HepG2 (cell line): ENCODE results near the gene GAL3ST1. TPM values are rescaled to one million over a fixed set of nuclear protein-coding genes. Genes with fewer than 3 reads are reported as not detected.
A peak's percentile ranks its signal among the peaks of the same experiment; 100 is the strongest.

Experiments
- ATAC-seq: fragments of 200-7000 bp; cut with Tn5 transposase; 3 replicates; pipeline ENCODE4 v1.9.1; 2020; ENCODE audit warnings: mild to moderate bottlenecking, moderate library complexity
- BruUV-seq: library from RNA; stranded (reverse); fragments of 400-500 nt; replicated peaks from 2 replicates; lab custom pipeline; 2021; lab: Mats Ljungman, UMichigan
- CTCF ChIA-PET: fragments of 300-600 bp; formaldehyde crosslinking; extraction: SDS; loops from one replicate; lab custom pipeline; 2021; ENCODE audit warnings: low total read pairs, inconsistent platforms, low intra/inter-chr PET ratio; lab: Yijun Ruan, JAX
- POLR2A ChIA-PET: fragments of 350-600 bp; sonication (Branson Sonifier 250); formaldehyde crosslinking; loops from one replicate; lab custom pipeline; 2020; ENCODE audit warnings: antibody characterized with exemption, inconsistent platforms; lab: Yijun Ruan, JAX
- DNase-seq: peaks from one replicate; pipeline ENCODE4 v3.0.0-alpha.2; 2015; ENCODE audit warnings: low spot score
- FAIRE-seq: peaks from 3 replicates; lab custom pipeline; 2011; peaks lifted over from hg19 to GRCh38; lab: Jason Lieb, UNC
- H2AFZ ChIP-seq: one replicate; pipeline ENCODE4 v1.6.1; 2011; ENCODE audit warnings: low read length, inconsistent platforms
- H3K27ac ChIP-seq: fragments of 300-600 bp; 3 replicates; pipeline ENCODE4 v1.8.0; 2011; ENCODE audit warnings: mixed run types, mild to moderate bottlenecking, mixed read lengths, low read length, inconsistent platforms; ENCODE audit not compliant: insufficient read depth; ENCODE audit errors: extremely low read length
- H3K27me3 ChIP-seq, 2 experiments: fragments of 200-600 bp in 1 of 2; 2 replicates in 1 of 2; 3 replicates in 1 of 2; pipeline versions ENCODE4 v1.6.0 to v1.8.0; 2011; ENCODE audit warnings: low read length in 2 of 2, mild to moderate bottlenecking in 2 of 2, moderate library complexity in 2 of 2, inconsistent platforms in 1 of 2; ENCODE audit not compliant: insufficient read depth in 2 of 2, control insufficient read depth in 1 of 2
- H3K36me3 ChIP-seq, 2 experiments: fragments of 200-600 bp in 1 of 2; replicated peaks in 1 of 2; 2 replicates in 1 of 2; 3 replicates in 1 of 2; pipeline versions ENCODE4 v1.5.1 to v1.8.0; 2011; ENCODE audit warnings: low read length in 2 of 2, inconsistent platforms in 1 of 2; ENCODE audit not compliant: insufficient read depth in 2 of 2, control insufficient read depth in 1 of 2
- H3K4me1 ChIP-seq: 2 replicates; pipeline ENCODE4 v1.5.1; 2012; ENCODE audit warnings: low read length, inconsistent platforms; ENCODE audit not compliant: insufficient read depth
- H3K4me2 ChIP-seq: 2 replicates; pipeline ENCODE4 v1.6.0; 2011; ENCODE audit warnings: low read depth, low read length, inconsistent platforms
- H3K4me3 ChIP-seq, 3 experiments: fragments of 200-600 bp in 1 of 3; sonication (generic), shearing (Covaris generic) in 1 of 3; replicated peaks in 1 of 3; 2 replicates each; pipeline ENCODE4 v1.5.1; 2011 to 2016; ENCODE audit warnings: low read length in 3 of 3, inconsistent platforms in 2 of 3, low read depth in 2 of 3, mild to moderate bottlenecking in 2 of 3, control low read depth in 1 of 3, mixed read lengths in 1 of 3; ENCODE audit not compliant: insufficient read depth in 1 of 3
- H3K79me2 ChIP-seq: one replicate; pipeline ENCODE4 v1.6.1; 2011; ENCODE audit warnings: low read length, inconsistent platforms; ENCODE audit not compliant: insufficient read depth
- H3K9ac ChIP-seq: 2 replicates; pipeline ENCODE4 v1.6.0; 2011; ENCODE audit warnings: mild to moderate bottlenecking, low read depth, low read length, inconsistent platforms; ENCODE audit not compliant: insufficient read depth
- H3K9me3 ChIP-seq: 2 replicates; pipeline ENCODE4 v1.5.1; 2012; ENCODE audit warnings: mild to moderate bottlenecking, low read length
- H4K20me1 ChIP-seq: 2 replicates; pipeline ENCODE4 v1.6.0; 2011; ENCODE audit warnings: inconsistent platforms, mild to moderate bottlenecking, low read length, moderate library complexity; ENCODE audit not compliant: insufficient read depth
- ARNTL ChIP-seq: sonication (generic); formaldehyde crosslinking; IDR thresholded peaks from 2 replicates; pipeline ENCODE4 v1.4.0; 2020; ENCODE audit warnings: mild to moderate bottlenecking, missing genetic modification reagents
- ETV5 ChIP-seq: IDR thresholded peaks from 2 replicates; pipeline ENCODE4 v1.6.1; 2018; ENCODE audit warnings: missing biosample characterization, missing genetic modification reagents, inconsistent platforms, borderline replicate concordance
- GABPA ChIP-seq, 2 experiments: IDR thresholded peaks; 2 replicates each; pipeline ENCODE4 v1.6.1; 2011 to 2016; ENCODE audit warnings: low read depth in 2 of 2, low read length in 1 of 2, missing biosample characterization in 1 of 2, missing genetic modification characterization in 1 of 2
- MXD4 ChIP-seq: IDR thresholded peaks from 2 replicates; pipeline ENCODE4 v1.6.1; 2016; ENCODE audit warnings: mild to moderate bottlenecking, missing biosample characterization, missing genetic modification reagents
- WIZ ChIP-seq: sonication (generic); formaldehyde crosslinking; IDR thresholded peaks from 2 replicates; pipeline ENCODE4 v1.5.1; 2020; ENCODE audit warnings: mild to moderate bottlenecking, missing genetic modification reagents
- ZNF142 ChIP-seq: sonication (generic); formaldehyde crosslinking; IDR thresholded peaks from 2 replicates; pipeline ENCODE4 v1.4.0; 2020; ENCODE audit warnings: missing genetic modification reagents
- ZNF18 ChIP-seq: sonication (generic); formaldehyde crosslinking; IDR thresholded peaks from 2 replicates; pipeline ENCODE4 v1.8.0; 2022; ENCODE audit warnings: mild to moderate bottlenecking, missing genetic modification reagents; ENCODE audit not compliant: insufficient replicate concordance
- ZNF563 ChIP-seq: sonication (generic); formaldehyde crosslinking; IDR thresholded peaks from 2 replicates; pipeline ENCODE4 v1.8.0; 2022; ENCODE audit warnings: mild to moderate bottlenecking, moderate library complexity, missing genetic modification reagents
- ZNF674 ChIP-seq: sonication (generic); formaldehyde crosslinking; IDR thresholded peaks from 2 replicates; pipeline ENCODE4 v1.5.0; 2020; ENCODE audit warnings: low read depth, mild to moderate bottlenecking, missing genetic modification reagents
- ZNF720 ChIP-seq: sonication (generic); formaldehyde crosslinking; IDR thresholded peaks from 2 replicates; pipeline ENCODE4 v1.4.0; 2020; ENCODE audit warnings: missing genetic modification reagents
- WGBS: methylation state at CpG from one replicate; pipeline ENCODE4 v1.1.6; 2017; ENCODE audit warnings: low lambda C conversion rate; 5-methylcytosine and 5-hydroxymethylcytosine counted together
- in situ Hi-C: cut with HindIII; loops from 2 replicates; pipeline ENCODE4 v1.10.0; 2017; ENCODE audit warnings: low pct_unique_long_range_greater_than_20kb; ENCODE audit not compliant: extremely low pct_ligation_motif_present
- intact Hi-C: fragments of 100-400 bp; cut with micrococcal nuclease; formaldehyde crosslinking; loops from one replicate; pipeline ENCODE4 v1.10.0; 2022; ENCODE audit not compliant: unreplicated experiment
- polyA plus RNA-seq, 8 experiments: library from polyadenylated mRNA; depleted of rRNA in 3 of 8; stranded (reverse) in 7 of 8; unstranded in 1 of 8; fragments of >200 nt; fragmentation: Illumina TruSeq in 4 of 8; extraction: Trizol in 4 of 8; gene quantifications; 2 replicates each; pipeline versions ENCODE4 v1.2.1 to v1.2.3, GENCODE V29; 2011 to 2016; ENCODE audit warnings: low read depth in 4 of 8, missing spikeins in 1 of 8, mixed read lengths in 1 of 8; ENCODE audit not compliant: insufficient read depth in 1 of 8
- total RNA-seq, 5 experiments: library from RNA; depleted of rRNA; stranded (reverse); fragments of >200 nt; fragmentation: Illumina TruSeq; extraction: Trizol; gene quantifications; 2 replicates each; pipeline ENCODE4 v1.2.3, GENCODE V29; 2016; ENCODE audit warnings: low read depth in 1 of 5

The GAL3ST1 gene
- total and polyA plus RNA-seq, 2 of the 13 experiments (the other 11 are each of a cell fraction or from before 2014, with no cell fraction given): 4.4 to 14.7 TPM

- TF ChIP-seq ZNF720 (CRISPR knock-in tag): no peak
Observed at GRCh38 chr22:30614879-30615278, 40.4 kb upstream of the GAL3ST1 start (continued).

- DNase-seq (no peak), ATAC-seq (no peak), FAIRE-seq (no peak)
- BruUV-seq: no TSS peak
- Histone ChIP-seq H3K4me2 (no peak overlapping the region), H3K79me2 (no peaks in the 10 kb centered on the region), H2AFZ (no peak overlapping the region), H3K27ac (no peak overlapping the region), H3K4me3 (no peak overlapping the region), H3K9ac (no peak overlapping the region), H3K36me3 (no peaks in the 10 kb centered on the region), H3K4me1 (peaks cover 22% of the 10 kb centered on the region), H3K9me3 (no peaks in the 10 kb centered on the region), H3K27me3 (no peaks in the 10 kb centered on the region; a peak in 2 of 5 replicates), H4K20me1 (no peaks in the 10 kb centered on the region)
- WGBS: 48% methylated on average over 3 of the region's 7 CpGs
- CTCF ChIA-PET: no interaction called here
- in situ Hi-C loops: no loop called here
- TF ChIP-seq ZNF674 (CRISPR knock-in tag) (no peak), GABPA (IDR thresholded peaks at IDR 0.05; ENCODE audit: low read depth, low read length) (no peak), GABPA (CRISPR knock-in tag; IDR thresholded peaks at IDR 0.05; ENCODE audit: low read depth) (no peak), ZNF563 (CRISPR knock-in tag) (no peak), WIZ (CRISPR knock-in tag) (no peak)
- intact Hi-C loops: no loop called here
- POLR2A ChIA-PET: no interaction called here
Observed at GRCh38 chr22:30614268-30614667, 39.8 kb upstream of the GAL3ST1 start.

- ATAC-seq: peak; percentile 41; the same call in 1 of the 3 replicates
- Histone ChIP-seq H4K20me1 (no peaks in the 10 kb centered on the region), H3K4me1 (peaks cover 29% of the 10 kb centered on the region), H2AFZ (no peak overlapping the region), H3K9ac (no peak overlapping the region), H3K4me2 (no peak overlapping the region), H3K4me3 (no peak overlapping the region), H3K9me3 (no peaks in the 10 kb centered on the region), H3K27me3 (peaks cover 0 to 6% of the 10 kb centered on the region in 2 experiments; a peak in 3 of 5 replicates), H3K79me2 (no peaks in the 10 kb centered on the region), H3K27ac (no peak overlapping the region), H3K36me3 (no peaks in the 10 kb centered on the region)
- no peak for DNase-seq
- POLR2A ChIA-PET: no interaction called here
- 74% methylated on average over 8 of the region's 8 CpGs for WGBS
- intact Hi-C loops (no loop called here), in situ Hi-C loops (no loop called here)
- CTCF ChIA-PET: no interaction called here
- no peak for FAIRE-seq
- BruUV-seq: no TSS peak
- TF ChIP-seq MXD4 (CRISPR knock-in tag) (no peak), ARNTL (CRISPR knock-in tag) (no peak), ZNF18 (CRISPR knock-in tag) (no peak), ETV5 (CRISPR knock-in tag) (no peak), ZNF142 (CRISPR knock-in tag) (no peak)
Observed at GRCh38 chr22:30612789-30613188, 38.3 kb upstream of the GAL3ST1 start.
